ENCODE data around the gene NRSN2.

DNA sequence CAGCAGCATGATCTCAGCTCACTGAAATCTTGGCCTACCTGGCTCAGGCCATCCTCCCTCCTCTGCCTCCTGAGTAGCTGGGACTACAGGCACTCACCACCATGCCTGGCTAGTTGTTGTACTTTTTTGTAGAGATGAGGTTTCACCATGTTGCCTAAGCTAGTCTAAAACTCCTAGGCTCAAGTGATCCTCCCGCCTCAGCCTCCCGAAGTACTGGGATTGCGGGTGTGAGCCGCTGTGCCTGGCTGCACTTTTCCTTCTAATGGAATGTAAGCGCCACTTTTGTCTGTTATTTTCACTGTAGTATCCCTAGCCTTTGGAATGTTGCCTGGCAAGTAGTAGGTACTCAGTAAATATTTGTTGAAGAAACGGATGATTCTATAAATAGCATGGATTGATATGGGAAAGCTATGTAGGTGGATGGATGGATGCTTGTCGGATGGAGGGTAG lies 23.3 kb downstream of the NRSN2 start:
- TF ChIP-seq POLR2A (IDR thresholded peaks at IDR 0.05; ENCODE audit: extremely low read depth, insufficient read length) = no peak
- TF ChIP-seq, protein P1, sequence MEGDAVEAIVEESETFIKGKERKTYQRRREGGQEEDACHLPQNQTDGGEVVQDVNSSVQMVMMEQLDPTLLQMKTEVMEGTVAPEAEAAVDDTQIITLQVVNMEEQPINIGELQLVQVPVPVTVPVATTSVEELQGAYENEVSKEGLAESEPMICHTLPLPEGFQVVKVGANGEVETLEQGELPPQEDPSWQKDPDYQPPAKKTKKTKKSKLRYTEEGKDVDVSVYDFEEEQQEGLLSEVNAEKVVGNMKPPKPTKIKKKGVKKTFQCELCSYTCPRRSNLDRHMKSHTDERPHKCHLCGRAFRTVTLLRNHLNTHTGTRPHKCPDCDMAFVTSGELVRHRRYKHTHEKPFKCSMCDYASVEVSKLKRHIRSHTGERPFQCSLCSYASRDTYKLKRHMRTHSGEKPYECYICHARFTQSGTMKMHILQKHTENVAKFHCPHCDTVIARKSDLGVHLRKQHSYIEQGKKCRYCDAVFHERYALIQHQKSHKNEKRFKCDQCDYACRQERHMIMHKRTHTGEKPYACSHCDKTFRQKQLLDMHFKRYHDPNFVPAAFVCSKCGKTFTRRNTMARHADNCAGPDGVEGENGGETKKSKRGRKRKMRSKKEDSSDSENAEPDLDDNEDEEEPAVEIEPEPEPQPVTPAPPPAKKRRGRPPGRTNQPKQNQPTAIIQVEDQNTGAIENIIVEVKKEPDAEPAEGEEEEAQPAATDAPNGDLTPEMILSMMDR (IDR thresholded peaks at IDR 0.05; ENCODE audit: low read depth, low read length) = no peak

Measured in NB4 (cell line).